HG02981 (cell line): ENCODE data around the gene PDLIM1.
"Not testable (repeated sequence)": the region's sequence is repeated elsewhere in the genome, so short reads cannot be mapped to it uniquely, and the experiment has no call there.

Source experiments
- ATAC-seq: cut with Tn5 transposase; IDR thresholded peaks from one replicate; pipeline ENCODE4 v1.9.1; 2021; ENCODE audit warnings: mild to moderate bottlenecking, moderate library complexity; ENCODE audit not compliant: unreplicated experiment

The PDLIM1 gene

GRCh38 chr10:95214369-95214768 lies 76.4 kb downstream of the PDLIM1 start:
- ATAC-seq, result no peak

GRCh38 chr10:95211606-95212279 lies 79.1 kb downstream of the PDLIM1 start:
- no peak for ATAC-seq

DNA sequence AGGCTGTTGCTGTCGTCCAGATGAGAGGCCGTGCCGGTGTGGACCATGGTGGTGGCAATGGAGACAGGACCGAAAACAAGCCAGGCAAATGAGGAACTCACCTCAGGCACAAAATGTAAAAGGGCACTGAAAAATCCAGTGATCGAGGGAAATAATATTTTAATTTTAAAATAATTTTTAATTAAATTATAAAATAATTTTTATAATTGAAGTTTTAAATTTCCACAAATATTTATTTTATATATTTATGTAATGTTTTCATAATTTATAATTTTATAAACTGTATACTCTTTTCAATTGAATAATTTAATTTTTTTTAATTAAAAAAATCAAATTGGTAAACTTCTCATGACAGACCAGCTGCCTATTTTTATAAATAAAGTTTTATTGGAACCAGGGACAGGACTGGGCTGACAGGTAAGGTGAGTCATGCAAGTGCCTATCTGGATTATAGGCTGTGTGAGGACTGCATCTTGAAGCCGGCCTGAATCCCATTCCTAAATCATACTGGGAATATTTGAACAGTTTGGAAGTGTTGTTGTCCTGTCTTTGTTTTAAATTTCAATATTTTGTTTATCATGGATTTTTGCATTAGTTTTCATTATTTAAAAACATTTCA lies 81.2 kb downstream of the PDLIM1 start:
- no peak for ATAC-seq

- ATAC-seq, result no peak
Measured at GRCh38 chr10:95208702-95209391, 82.0 kb downstream of the PDLIM1 start.

DNA sequence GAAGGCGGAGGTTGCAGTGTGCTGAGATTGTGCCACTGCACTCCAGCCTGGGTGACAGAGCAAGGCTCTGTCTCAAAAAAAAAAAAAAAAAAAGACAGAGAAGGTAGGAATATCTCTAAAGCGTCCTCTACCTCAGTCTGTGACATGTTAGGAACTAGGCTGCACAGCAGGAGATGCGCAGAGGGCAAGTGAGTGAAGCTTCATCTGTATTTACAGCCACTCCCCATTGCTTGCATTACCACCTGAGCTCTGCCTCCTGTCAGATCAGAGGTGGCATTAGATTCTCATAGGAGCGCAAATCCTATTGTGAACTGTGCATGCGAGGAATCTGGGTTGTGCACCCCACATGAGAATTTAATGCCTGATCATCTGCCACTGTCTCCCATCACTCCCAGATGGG lies 87.9 kb downstream of the PDLIM1 start:
- ATAC-seq, result not testable (repeated sequence)

DNA sequence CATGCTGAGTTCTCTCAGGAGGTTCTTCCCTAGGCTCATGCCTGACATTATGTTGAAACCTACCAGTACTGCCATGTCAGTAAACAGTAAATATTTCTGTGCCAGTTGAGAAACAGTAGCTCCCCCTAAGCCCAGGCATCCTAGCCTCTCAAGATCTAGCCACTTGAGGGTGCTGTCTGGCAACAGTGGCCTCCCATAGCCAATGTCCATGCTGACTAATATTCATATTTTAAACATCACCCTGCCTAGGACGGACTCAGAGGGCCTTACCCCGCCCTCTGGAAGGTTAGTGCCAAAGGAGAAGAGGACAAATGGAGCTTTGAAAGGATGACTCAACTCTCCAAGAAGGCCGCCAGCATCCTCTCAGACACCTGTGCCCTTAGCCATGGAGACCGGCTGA lies 89.1 kb downstream of the PDLIM1 start:
- ATAC-seq, result no peak

- ATAC-seq, result no peak
Measured at GRCh38 chr10:95196046-95196445, 94.8 kb downstream of the PDLIM1 start.

DNA sequence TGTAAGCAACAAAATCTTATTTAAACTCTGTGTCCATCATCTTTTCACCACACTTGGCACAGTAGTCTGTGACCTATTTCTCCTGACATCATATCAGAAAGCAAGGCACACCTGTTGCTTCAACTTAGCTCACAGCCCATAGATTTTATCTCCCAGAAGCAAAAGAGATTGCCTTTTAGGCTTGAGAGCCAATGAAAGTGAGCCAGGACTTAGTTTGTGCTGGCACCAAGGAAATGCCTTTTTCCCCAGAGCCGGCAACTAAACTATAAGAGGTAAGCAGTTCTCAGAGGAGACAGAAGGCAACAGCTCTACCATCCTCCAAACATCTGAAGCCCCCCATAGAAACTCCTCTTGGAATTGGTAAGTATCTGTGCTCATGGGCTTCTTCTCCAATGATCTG lies 96.9 kb downstream of the PDLIM1 start, which contains the start of gene ACSM6:
Gene ACSM6 (plus strand): TSS at position 295 of the 400 bp plus-strand sequence. CDS start 248 bp downstream, outside the sequence.
- ATAC-seq, result no peak

DNA sequence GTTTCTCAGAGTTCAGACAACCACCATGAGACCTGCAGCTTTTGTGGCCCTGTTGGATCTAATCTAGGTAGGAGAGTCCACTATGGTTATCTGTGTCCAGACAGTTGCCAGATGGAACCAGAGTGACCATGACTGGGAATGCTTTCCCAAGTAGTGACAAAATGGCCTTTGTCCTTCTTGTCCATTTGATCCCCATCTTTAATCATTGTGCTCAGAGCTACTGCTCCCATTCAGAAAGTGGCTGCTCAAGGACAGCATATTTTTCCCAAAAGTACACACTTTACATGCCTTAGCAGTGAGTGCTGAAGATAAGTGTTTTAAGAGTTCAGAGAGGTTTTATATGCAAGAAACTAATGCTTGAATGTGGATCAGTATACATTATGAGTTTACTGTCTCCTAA lies 102.2 kb downstream of the PDLIM1 start:
- ATAC-seq, result no peak

DNA sequence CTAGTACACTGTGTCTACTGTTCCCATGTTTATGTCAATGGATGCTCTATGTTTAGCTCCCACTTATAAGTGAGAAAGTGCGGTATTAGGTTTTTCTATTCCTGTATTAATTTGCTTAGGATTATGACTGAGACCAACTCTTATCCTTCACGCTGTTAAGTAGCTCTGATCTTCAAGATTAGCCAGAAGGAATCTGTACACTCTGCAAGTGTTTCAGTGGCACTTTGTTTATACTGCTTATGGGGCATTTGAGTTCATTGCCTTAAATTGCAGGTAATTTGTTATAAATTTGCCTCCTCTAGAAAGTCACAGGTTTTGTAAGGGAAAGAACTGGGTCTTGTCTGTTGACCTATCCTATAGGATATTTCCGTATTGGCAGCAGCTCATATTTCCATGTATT lies 103.2 kb downstream of the PDLIM1 start:
- no peak for ATAC-seq
